K562 (cell line): Measurements from ENCODE around the gene MICAL1. TPM values are rescaled to one million over a fixed set of nuclear protein-coding genes. Genes with fewer than 3 reads are reported as not detected.

Source experiments
- ATAC-seq: fragments of 200-7000 bp; cut with Tn5 transposase; 3 replicates; pipeline ENCODE4 v1.9.1; 2020; ENCODE audit warnings: moderate library complexity
- BruUV-seq: library from RNA; stranded (reverse); fragments of 400-500 nt; replicated peaks from 2 replicates; lab custom pipeline; 2021; lab: Mats Ljungman, UMichigan
- CTCF ChIA-PET: fragments of 300-600 bp; formaldehyde crosslinking; extraction: SDS; loops from one replicate; lab custom pipeline; 2021; ENCODE audit warnings: low intra/inter-chr PET ratio; lab: Yijun Ruan, JAX
- POLR2A ChIA-PET: fragments of 300-600, 350-650 bp; sonication (Branson Sonifier 250); formaldehyde crosslinking; extraction: SDS; loops from one replicate; lab custom pipeline; 2021; ENCODE audit warnings: antibody characterized with exemption, inconsistent platforms; lab: Yijun Ruan, JAX
- DNase-seq, 4 experiments: peaks; one replicate each; pipeline versions ENCODE4 v3.0.0 to v3.0.0-alpha.2; 2011 to 2018; ENCODE audit warnings: low spot score in 3 of 4, mixed read lengths in 3 of 4; ENCODE audit errors: extremely low read depth in 1 of 4
- FAIRE-seq: peaks from 2 replicates; lab custom pipeline; 2011; peaks lifted over from hg19 to GRCh38; lab: Jason Lieb, UNC
- H2AFZ ChIP-seq: 2 replicates; pipeline ENCODE4 v1.6.0; 2011; ENCODE audit warnings: low read depth, low read length, control low read depth, inconsistent platforms
- H3K27ac ChIP-seq: fragments of 200-600 bp; 3 replicates; pipeline ENCODE4 v1.8.0; 2011; ENCODE audit warnings: low read depth, mild to moderate bottlenecking, control low read depth, inconsistent platforms, low read length, moderate library complexity, mixed read lengths; ENCODE audit errors: extremely low read depth
- H3K27me3 ChIP-seq, 2 experiments: fragments of 300-600 bp in 1 of 2; 2 replicates in 1 of 2; 3 replicates in 1 of 2; pipeline versions ENCODE4 v1.6.0 to v1.8.0; 2011; ENCODE audit warnings: inconsistent platforms in 2 of 2, low read length in 2 of 2, mild to moderate bottlenecking in 1 of 2, mixed read lengths in 1 of 2, moderate library complexity in 1 of 2; ENCODE audit not compliant: control insufficient read depth in 2 of 2, insufficient read depth in 2 of 2
- H3K36me3 ChIP-seq: fragments of 300-600 bp; 3 replicates; pipeline ENCODE4 v1.8.0; 2011; ENCODE audit warnings: mild to moderate bottlenecking, low read length, inconsistent platforms; ENCODE audit not compliant: control insufficient read depth, insufficient read depth
- H3K4me1 ChIP-seq, 2 experiments: fragments of 200-600 bp in 1 of 2; replicated peaks in 1 of 2; 2 replicates in 1 of 2; 3 replicates in 1 of 2; pipeline versions ENCODE4 v1.5.1 to v1.8.0; 2011; ENCODE audit warnings: inconsistent platforms in 2 of 2, low read length in 2 of 2, mild to moderate bottlenecking in 1 of 2, mixed read lengths in 1 of 2, moderate library complexity in 1 of 2; ENCODE audit not compliant: control insufficient read depth in 2 of 2, insufficient read depth in 2 of 2
- H3K4me2 ChIP-seq: 2 replicates; pipeline ENCODE4 v1.6.1; 2011; ENCODE audit warnings: low read length, control low read depth, inconsistent platforms, mixed read lengths; ENCODE audit not compliant: insufficient read depth
- H3K4me3 ChIP-seq: fragments of 200-600 bp; sonication (generic), shearing (Covaris generic); 2 replicates; pipeline ENCODE4 v1.5.1; 2016; ENCODE audit warnings: control low read depth, inconsistent platforms
- H3K79me2 ChIP-seq: fragments of 200-600 bp; 3 replicates; pipeline ENCODE4 v1.8.0; 2011; ENCODE audit warnings: low read length, inconsistent platforms; ENCODE audit not compliant: control insufficient read depth, insufficient read depth
- H3K9ac ChIP-seq, 2 experiments: 2 replicates each; pipeline versions ENCODE4 v1.6.0 to v1.6.1; 2011; ENCODE audit warnings: low read depth in 2 of 2, low read length in 2 of 2, control low read depth in 1 of 2, inconsistent platforms in 1 of 2, mild to moderate bottlenecking in 1 of 2, mixed read lengths in 1 of 2; ENCODE audit not compliant: insufficient read depth in 1 of 2
- H3K9me1 ChIP-seq: one replicate; pipeline ENCODE4 v1.6.0; 2011; ENCODE audit warnings: inconsistent platforms, mild to moderate bottlenecking, low read length, moderate library complexity; ENCODE audit not compliant: control insufficient read depth, insufficient read depth
- H3K9me3 ChIP-seq: replicated peaks from 2 replicates; pipeline ENCODE4 v1.5.1; 2011; ENCODE audit warnings: low read depth, low read length, inconsistent platforms; ENCODE audit not compliant: control insufficient read depth, insufficient read depth
- H4K20me1 ChIP-seq: replicated peaks from 2 replicates; pipeline ENCODE4 v1.6.1; 2011; ENCODE audit warnings: low read length, inconsistent platforms, mixed read lengths; ENCODE audit not compliant: control insufficient read depth, insufficient read depth
- CREB1 ChIP-seq, 2 experiments: sonication (generic) in 1 of 2; formaldehyde crosslinking in 1 of 2; IDR thresholded peaks; 2 replicates each; pipeline versions ENCODE4 v1.6.1 to v1.8.0; 2012 to 2022; ENCODE audit warnings: inconsistent platforms in 1 of 2, mild to moderate bottlenecking in 1 of 2, missing genetic modification reagents in 1 of 2, moderate library complexity in 1 of 2
- FUS ChIP-seq: fragments of 200-400 bp; formaldehyde crosslinking; optimal IDR thresholded peaks from 2 replicates; pipeline ENCODE3; 2017; ENCODE audit warnings: low read depth, low read length
- HCFC1 ChIP-seq: IDR thresholded peaks from 2 replicates; pipeline ENCODE4 v1.6.1; 2012; ENCODE audit warnings: low read depth, low read length, improper control_type of control experiment
- ILK ChIP-seq: fragments of 450-650 bp; IDR thresholded peaks from 2 replicates; pipeline ENCODE4 v1.6.1; 2016; ENCODE audit warnings: missing genetic modification characterization, low read depth, mild to moderate bottlenecking, missing compliant biosample characterization, moderate library complexity, borderline replicate concordance
- MEF2A ChIP-seq: IDR thresholded peaks from 2 replicates; pipeline ENCODE4 v1.6.1; 2011; ENCODE audit warnings: low read depth, mild to moderate bottlenecking, low read length, moderate library complexity; ENCODE audit not compliant: control insufficient read depth
- NFIC ChIP-seq: fragments of 450-650 bp; IDR thresholded peaks from 2 replicates; pipeline ENCODE4 v1.6.1; 2017; ENCODE audit warnings: mild to moderate bottlenecking, inconsistent platforms
- SRF ChIP-seq, 2 experiments: fragments of 250-450, 450-650 bp in 1 of 2; sonication (Bioruptor Pico) in 1 of 2; sonication (generic) in 1 of 2; formaldehyde crosslinking; IDR thresholded peaks; 2 replicates each; pipeline versions ENCODE4 v1.5.0 to v1.5.1; 2020 to 2022; ENCODE audit warnings: mild to moderate bottlenecking in 1 of 2, missing genetic modification reagents in 1 of 2
- TOE1 ChIP-seq, 2 experiments: fragments of 450-650 bp in 1 of 2; sonication (generic) in 1 of 2; formaldehyde crosslinking in 1 of 2; IDR thresholded peaks; 2 replicates each; pipeline versions ENCODE4 v1.7.1 to v1.8.0; 2016 to 2022; ENCODE audit warnings: borderline replicate concordance in 2 of 2, mild to moderate bottlenecking in 2 of 2, antibody characterized with exemption in 1 of 2, inconsistent platforms in 1 of 2, low read depth in 1 of 2, missing genetic modification reagents in 1 of 2, moderate library complexity in 1 of 2
- XRCC4 ChIP-seq: IDR thresholded peaks from one replicate; pipeline ENCODE4 v1.6.1; 2011; ENCODE audit not compliant: insufficient read depth, insufficient read length; ENCODE audit errors: extremely low read depth
- ZNF282 ChIP-seq: sonication (generic); formaldehyde crosslinking; IDR thresholded peaks from 2 replicates; pipeline ENCODE4 v1.8.1; 2023; ENCODE audit warnings: missing genetic modification reagents
- ZNF449 ChIP-seq: fragments of 250-450 bp; sonication (Bioruptor Pico); IDR thresholded peaks from 2 replicates; pipeline ENCODE4 v1.8.0; 2022; ENCODE audit warnings: moderate library complexity, mild to moderate bottlenecking, inconsistent platforms
- ZSCAN29 ChIP-seq: fragments of 450-650 bp; IDR thresholded peaks from 2 replicates; pipeline ENCODE4 v1.6.1; 2017
- WGBS: fragments of 100-300 bp; shearing (Covaris generic); methylation state at CpG from one replicate; pipeline ENCODE4 v1.1.6; 2016; ENCODE audit warnings: low coverage, mixed read lengths; ENCODE audit not compliant: insufficient coverage; ENCODE audit errors: missing lambda C conversion rate; 5-methylcytosine and 5-hydroxymethylcytosine counted together
- in situ Hi-C: fragments of 300-500 bp; cut with MboI; formaldehyde crosslinking; loops from 4 replicates; pipeline ENCODE4 v1.15.0; 2018; ENCODE audit warnings: inconsistent platforms, mixed read lengths
- intact Hi-C: fragments of 100-400 bp; cut with micrococcal nuclease; formaldehyde crosslinking; loops from 2 replicates; pipeline ENCODE4 v1.14.2; 2022
- polyA plus RNA-seq, 8 experiments: library from polyadenylated mRNA; depleted of rRNA in 4 of 8; stranded (reverse) in 5 of 8; unstranded in 3 of 8; fragments of >200 nt; fragmentation: Nextera tagmentation in 2 of 8; fragmentation: Illumina TruSeq in 1 of 8; extraction: Ambion mirVana in 2 of 8; extraction: Trizol in 1 of 8; gene quantifications; 2 replicates each; pipeline versions ENCODE4 v1.2.1 to v1.2.3, GENCODE V29; 2011 to 2014; ENCODE audit warnings: inconsistent platforms in 1 of 8, missing spikeins in 1 of 8
- total RNA-seq, 7 experiments: library from RNA; depleted of rRNA in 6 of 7; stranded (reverse); fragments of >200 nt in 6 of 7; fragmentation: Illumina TruSeq in 2 of 7; extraction: Trizol in 2 of 7; gene quantifications; 2 replicates each; pipeline versions ENCODE4 v1.2.1 to v1.2.3, GENCODE V29; 2011 to 2021; ENCODE audit warnings: low replicate concordance in 1 of 7

The MICAL1 gene
- total and polyA plus RNA-seq, 9 of the 15 experiments (the other 6 are each of a cell fraction or from before 2014, with no cell fraction given), result 0.07 to 15.2 (median 7.0) TPM

GRCh38 chr6:109446541-109446940 is 9.0 kb downstream of the MICAL1 start:
- Histone ChIP-seq H3K4me1 (peaks cover 18 to 47% of the 10 kb centered on the region in 2 experiments; a peak in 4 of 5 replicates), H4K20me1 (no peaks in the 10 kb centered on the region), H3K9me3 (no peaks in the 10 kb centered on the region), H3K9me1 (no peaks in the 10 kb centered on the region), H3K27me3 (no peaks in the 10 kb centered on the region)
- WGBS, result 77% methylated on average over 8 of the region's 8 CpGs
- no peak for DNase-seq
- ChIA-PET POLR2A (interaction anchor here (0.6 to 9.8 kb wide), 7 partner anchors 7 to 262 kb away, joined by 3 to 92 read pairs (median 4); partner anchors contain the start of genes CD164 and MICAL1), CTCF (no interaction called here)
- TF ChIP-seq MEF2A (no peak), ZNF282 (CRISPR knock-in tag) (no peak), XRCC4 (no peak), CREB1 (IDR thresholded peaks at IDR 0.05) (no peak), CREB1 (CRISPR knock-in tag; IDR thresholded peaks at IDR 0.05) (no peak), ILK (tag) (no peak), HCFC1 (no peak), TOE1 (IDR thresholded peaks at IDR 0.05; ENCODE audit: borderline replicate concordance) (no peak), TOE1 (CRISPR knock-in tag; IDR thresholded peaks at IDR 0.05; ENCODE audit: borderline replicate concordance, low read depth) (no peak), FUS (no peak), ZNF449 (CRISPR knock-in tag) (no peak), NFIC (no peak), SRF (CRISPR knock-in tag; IDR thresholded peaks at IDR 0.05) (no peak), ZSCAN29 (no peak)
- TF ChIP-seq, all 486 proteins: peak for 0
- Histone ChIP-seq H3K4me2 (peak overlapping the region; percentile 29; the same call in 1 of the 2 replicates), H3K36me3 (peaks cover 50% of the 10 kb centered on the region), H3K79me2 (peaks cover 11% of the 10 kb centered on the region), H3K4me3 (no peak overlapping the region), H3K9ac (peak overlapping the region in 1 of 2 experiments; percentile 84; a peak in 3 of 4 replicates), H2AFZ (no peak overlapping the region), H3K27ac (peak overlapping the region; percentile 41; the same call in 2 of the 3 replicates)
- ATAC-seq (no peak), FAIRE-seq (no peak)
- in situ Hi-C loops (no loop called here), intact Hi-C loops (no loop called here)
- no TSS peak for BruUV-seq
